ENCODE results near the gene HERC2.
"Not testable (repeated sequence)": the region's sequence is repeated elsewhere in the genome, so short reads cannot be mapped to it uniquely, and the experiment has no call there.

The HERC2 gene

GRCh38 chr15:28169366-28169765, 152.6 kb downstream of the HERC2 start:
- no peak for DNase-seq

- peak; percentile 42 for DNase-seq
These were observed 153.4 kb downstream of the HERC2 start for GRCh38 chr15:28168405-28169121.

- no peak for DNase-seq
These were observed 154.9 kb downstream of the HERC2 start for GRCh38 chr15:28167042-28167441.

- no peak for DNase-seq
These were observed 156.2 kb downstream of the HERC2 start for GRCh38 chr15:28165791-28166190.

GRCh38 chr15:28164876-28165275, 157.1 kb downstream of the HERC2 start:
- no peak for DNase-seq

- no peak for DNase-seq
These were observed 167.7 kb downstream of the HERC2 start for GRCh38 chr15:28154283-28154682.

GRCh38 chr15:28153492-28154119, 168.4 kb downstream of the HERC2 start:
- no peak for DNase-seq

- DNase-seq, result not testable (repeated sequence)
These were observed 169.4 kb downstream of the HERC2 start for GRCh38 chr15:28152538-28152923.

- DNase-seq, result not testable (repeated sequence)
These were observed 170.0 kb downstream of the HERC2 start for GRCh38 chr15:28151864-28152537.

GRCh38 chr15:28147801-28148200, 174.2 kb downstream of the HERC2 start:
- no peak for DNase-seq

GRCh38 chr15:28145419-28145818, 176.6 kb downstream of the HERC2 start:
- not testable (repeated sequence) for DNase-seq

- DNase-seq, result no peak
These were observed 181.9 kb downstream of the HERC2 start for GRCh38 chr15:28140062-28140461.

GRCh38 chr15:28137408-28138039, 184.5 kb downstream of the HERC2 start:
- DNase-seq, result not testable (repeated sequence)

GRCh38 chr15:28136236-28136904, 185.6 kb downstream of the HERC2 start:
- DNase-seq, result not testable (repeated sequence)

GRCh38 chr15:28133281-28133680, 188.7 kb downstream of the HERC2 start:
- no peak for DNase-seq

- no peak for DNase-seq
These were observed 189.3 kb downstream of the HERC2 start for GRCh38 chr15:28132524-28133275.

GRCh38 chr15:28131946-28132345, 190.0 kb downstream of the HERC2 start:
- no peak for DNase-seq

- DNase-seq, result no peak
These were observed 190.6 kb downstream of the HERC2 start for GRCh38 chr15:28131400-28131799.

- no peak for DNase-seq
These were observed 191.3 kb downstream of the HERC2 start for GRCh38 chr15:28130651-28131050.

GRCh38 chr15:28129231-28129848, 192.6 kb downstream of the HERC2 start:
- no peak for DNase-seq

- DNase-seq, result no peak
These were observed 193.9 kb downstream of the HERC2 start for GRCh38 chr15:28128031-28128430.

- DNase-seq, result no peak
These were observed 194.9 kb downstream of the HERC2 start for GRCh38 chr15:28127036-28127435.

All from left hindlimb (tissue), 1 donor.